ENCODE data around the gene INHBB. TPM values are rescaled to one million over a fixed set of nuclear protein-coding genes. Genes with fewer than 3 reads are reported as not detected.

INHBB gene
- total RNA-seq, 1 donor from 2014 or later = 4.7 TPM

DNA sequence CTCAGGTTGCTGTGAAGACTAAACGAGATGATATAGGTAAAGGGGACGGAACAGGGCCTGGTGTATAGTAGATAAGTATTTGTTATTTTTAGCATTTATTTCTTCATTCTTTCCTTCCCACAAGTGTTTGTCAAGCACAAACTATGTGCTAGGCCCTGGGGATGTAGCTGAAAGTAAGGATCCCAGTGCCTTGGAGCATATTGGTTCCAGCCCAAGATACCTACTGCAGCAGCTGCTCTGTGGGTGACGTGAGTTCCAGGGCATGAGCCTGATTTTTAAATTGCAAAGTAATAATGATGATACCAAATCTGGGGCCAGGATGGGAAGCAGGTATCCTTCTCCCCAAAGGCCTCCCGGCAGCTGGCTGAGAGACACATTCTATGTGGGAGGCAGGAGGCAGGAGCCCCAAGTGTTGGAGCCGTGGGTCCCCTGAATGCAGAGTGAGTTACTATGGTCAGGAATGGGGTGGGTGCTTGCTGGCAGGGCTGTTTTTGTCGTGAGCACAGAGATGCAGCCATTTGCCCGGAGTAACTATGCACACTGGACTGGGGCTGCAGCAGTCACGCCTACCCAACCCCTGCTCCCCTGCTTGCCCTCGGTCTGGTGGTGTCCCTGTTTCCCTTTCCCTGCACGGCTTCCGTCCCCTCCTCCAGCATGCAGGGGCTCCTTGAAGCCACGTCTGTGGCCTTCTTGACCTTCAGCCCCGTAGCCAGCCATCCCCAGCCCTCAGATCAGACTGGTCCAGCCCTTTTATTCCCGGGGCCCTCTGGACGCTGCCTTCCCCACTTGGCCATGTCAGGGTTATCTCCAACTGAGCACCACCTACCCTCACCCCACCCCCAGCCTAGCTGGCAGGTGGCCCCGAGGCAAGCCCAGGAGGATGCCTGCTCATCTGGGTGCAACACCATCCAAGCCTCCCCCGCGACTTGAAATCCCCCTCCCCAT, 52.4 kb downstream of the INHBB start:
- Mint-ChIP-seq H3K27ac (ENCODE audit: unreplicated experiment) (no peak overlapping the region), H3K27me3 (ENCODE audit: unreplicated experiment) (peaks cover 11% of the 10 kb centered on the region), H3K4me3 (ENCODE audit: unreplicated experiment) (no peak overlapping the region), H3K36me3 (ENCODE audit: low read depth, unreplicated experiment) (no peaks in the 10 kb centered on the region), H3K4me1 (ENCODE audit: unreplicated experiment) (no peaks in the 10 kb centered on the region), H3K9me3 (ENCODE audit: unreplicated experiment) (no peaks in the 10 kb centered on the region)
- no peak for DNase-seq (ENCODE audit: low spot score)
- TF ChIP-seq, protein P1, sequence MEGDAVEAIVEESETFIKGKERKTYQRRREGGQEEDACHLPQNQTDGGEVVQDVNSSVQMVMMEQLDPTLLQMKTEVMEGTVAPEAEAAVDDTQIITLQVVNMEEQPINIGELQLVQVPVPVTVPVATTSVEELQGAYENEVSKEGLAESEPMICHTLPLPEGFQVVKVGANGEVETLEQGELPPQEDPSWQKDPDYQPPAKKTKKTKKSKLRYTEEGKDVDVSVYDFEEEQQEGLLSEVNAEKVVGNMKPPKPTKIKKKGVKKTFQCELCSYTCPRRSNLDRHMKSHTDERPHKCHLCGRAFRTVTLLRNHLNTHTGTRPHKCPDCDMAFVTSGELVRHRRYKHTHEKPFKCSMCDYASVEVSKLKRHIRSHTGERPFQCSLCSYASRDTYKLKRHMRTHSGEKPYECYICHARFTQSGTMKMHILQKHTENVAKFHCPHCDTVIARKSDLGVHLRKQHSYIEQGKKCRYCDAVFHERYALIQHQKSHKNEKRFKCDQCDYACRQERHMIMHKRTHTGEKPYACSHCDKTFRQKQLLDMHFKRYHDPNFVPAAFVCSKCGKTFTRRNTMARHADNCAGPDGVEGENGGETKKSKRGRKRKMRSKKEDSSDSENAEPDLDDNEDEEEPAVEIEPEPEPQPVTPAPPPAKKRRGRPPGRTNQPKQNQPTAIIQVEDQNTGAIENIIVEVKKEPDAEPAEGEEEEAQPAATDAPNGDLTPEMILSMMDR (IDR thresholded peaks at IDR 0.05; ENCODE audit: unreplicated experiment) = no peak

- no peak overlapping the region for H3K4me3 Mint-ChIP-seq (ENCODE audit: unreplicated experiment)
- H3K27me3 Mint-ChIP-seq (ENCODE audit: unreplicated experiment) = peaks cover 15% of the 10 kb centered on the region
- TF ChIP-seq, protein P1 (IDR thresholded peaks at IDR 0.05; ENCODE audit: unreplicated experiment) = no peak
- no peak for DNase-seq (ENCODE audit: low spot score)
- no peaks in the 10 kb centered on the region for H3K9me3 Mint-ChIP-seq (ENCODE audit: unreplicated experiment)
- no peak overlapping the region for H3K27ac Mint-ChIP-seq (ENCODE audit: unreplicated experiment)
- no peaks in the 10 kb centered on the region for H3K36me3 Mint-ChIP-seq (ENCODE audit: low read depth, unreplicated experiment)
- no peaks in the 10 kb centered on the region for H3K4me1 Mint-ChIP-seq (ENCODE audit: unreplicated experiment)
Observed at GRCh38 chr2:120398996-120399888, 53.3 kb downstream of the INHBB start.

DNA sequence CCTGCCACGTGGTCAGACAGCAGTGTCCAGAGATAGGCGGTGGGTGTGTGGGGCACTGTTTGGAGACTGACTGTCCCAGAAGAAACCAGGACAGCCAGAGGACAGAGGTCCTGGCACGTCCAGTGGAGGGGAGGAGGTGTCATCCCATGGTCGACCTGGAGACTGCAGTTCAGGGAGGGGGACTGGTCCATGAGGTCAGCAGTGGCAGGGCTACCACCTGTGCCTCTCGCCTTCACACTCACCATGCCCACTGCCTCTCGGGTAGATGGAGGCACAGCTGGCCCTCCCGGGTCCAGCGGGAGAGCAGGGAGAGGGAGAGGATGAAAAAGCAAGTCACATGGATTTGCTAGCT, 53.9 kb downstream of the INHBB start:
- H3K9me3 Mint-ChIP-seq (ENCODE audit: unreplicated experiment) = no peaks in the 10 kb centered on the region
- TF ChIP-seq, protein P1 (IDR thresholded peaks at IDR 0.05; ENCODE audit: unreplicated experiment) = no peak
- H3K27ac Mint-ChIP-seq (ENCODE audit: unreplicated experiment) = no peak overlapping the region
- no peaks in the 10 kb centered on the region for H3K36me3 Mint-ChIP-seq (ENCODE audit: low read depth, unreplicated experiment)
- H3K27me3 Mint-ChIP-seq (ENCODE audit: unreplicated experiment) = peaks cover 15% of the 10 kb centered on the region
- H3K4me3 Mint-ChIP-seq (ENCODE audit: unreplicated experiment) = no peak overlapping the region
- no peak for DNase-seq (ENCODE audit: low spot score)
- H3K4me1 Mint-ChIP-seq (ENCODE audit: unreplicated experiment) = no peaks in the 10 kb centered on the region

DNA sequence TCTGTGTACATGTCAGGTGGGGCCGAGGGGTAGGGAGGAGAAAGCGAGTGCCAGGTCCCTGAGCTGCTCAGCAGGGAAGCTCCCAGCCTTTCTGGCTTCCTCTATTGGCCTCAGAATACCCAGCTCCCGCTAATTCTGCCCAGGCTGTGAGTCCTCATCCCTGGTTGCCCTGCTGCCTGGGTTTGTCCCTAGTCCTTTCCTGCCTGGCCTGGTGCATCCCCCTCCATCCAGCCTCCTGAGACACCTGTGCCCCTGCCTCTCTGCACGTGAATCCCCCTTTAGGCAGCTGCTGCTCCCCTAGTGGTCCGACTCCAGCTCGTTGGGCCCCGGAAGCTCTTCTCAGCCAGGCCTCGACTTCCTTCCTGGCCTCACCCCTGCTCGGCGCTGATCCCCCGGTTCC, 54.6 kb downstream of the INHBB start:
- no peak overlapping the region for H3K4me3 Mint-ChIP-seq (ENCODE audit: unreplicated experiment)
- H3K36me3 Mint-ChIP-seq (ENCODE audit: low read depth, unreplicated experiment) = no peaks in the 10 kb centered on the region
- H3K4me1 Mint-ChIP-seq (ENCODE audit: unreplicated experiment) = no peaks in the 10 kb centered on the region
- no peak overlapping the region for H3K27ac Mint-ChIP-seq (ENCODE audit: unreplicated experiment)
- DNase-seq (ENCODE audit: low spot score) = no peak
- TF ChIP-seq, protein P1 (IDR thresholded peaks at IDR 0.05; ENCODE audit: unreplicated experiment) = no peak
- H3K27me3 Mint-ChIP-seq (ENCODE audit: unreplicated experiment) = peaks cover 15% of the 10 kb centered on the region
- H3K9me3 Mint-ChIP-seq (ENCODE audit: unreplicated experiment) = no peaks in the 10 kb centered on the region

Other genes with a start within 250 kb of the INHBB start
- gene TMEM185B, start 122.7 kb upstream of the INHBB start, total RNA-seq (ENCODE audit: unreplicated experiment) = 38.4 TPM
- gene RALB, start 93.3 kb upstream of the INHBB start, total RNA-seq (ENCODE audit: unreplicated experiment) = 367 TPM